GM19463 (cell line): ENCODE results near the gene S100A7A.
"Not testable (repeated sequence)": the region's sequence is repeated elsewhere in the genome, so short reads cannot be mapped to it uniquely, and the experiment has no call there.

Experiments
- ATAC-seq: cut with Tn5 transposase; IDR thresholded peaks from one replicate; pipeline ENCODE4 v1.9.1; 2021; ENCODE audit warnings: mild to moderate bottlenecking, moderate library complexity; ENCODE audit not compliant: unreplicated experiment

Gene S100A7A

GRCh38 chr1:153394391-153394790 lies 21.9 kb upstream of the S100A7A start:
- ATAC-seq = no peak

DNA sequence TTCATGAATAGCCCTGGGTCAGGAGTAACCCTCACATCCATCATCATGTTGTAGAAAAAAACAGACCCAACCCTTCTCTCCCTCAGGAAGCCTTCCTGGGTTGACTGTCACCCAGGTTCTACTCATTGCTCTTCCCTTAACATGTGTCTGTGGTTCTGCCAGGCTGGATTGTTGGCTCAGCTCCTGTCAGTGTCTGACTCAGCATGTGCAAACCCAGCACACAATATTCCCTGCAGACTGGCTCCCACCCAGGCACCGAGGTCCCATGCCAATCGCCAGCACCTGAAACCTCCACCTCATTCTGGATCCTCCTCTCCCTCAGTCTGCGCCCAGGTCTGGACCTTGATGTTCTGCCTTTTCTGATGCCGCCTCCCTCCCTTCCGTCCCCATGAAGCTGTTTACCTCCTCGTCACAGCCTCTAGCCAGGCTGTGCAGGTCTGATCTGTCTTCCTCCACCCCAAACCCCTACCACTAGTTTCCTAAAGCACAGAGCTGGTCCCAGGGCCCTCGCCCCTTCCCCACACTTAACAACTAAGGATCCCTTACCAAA lies 21.1 kb upstream of the S100A7A start:
- no peak for ATAC-seq

GRCh38 chr1:153395776-153396175 lies 20.5 kb upstream of the S100A7A start:
- ATAC-seq = no peak

DNA sequence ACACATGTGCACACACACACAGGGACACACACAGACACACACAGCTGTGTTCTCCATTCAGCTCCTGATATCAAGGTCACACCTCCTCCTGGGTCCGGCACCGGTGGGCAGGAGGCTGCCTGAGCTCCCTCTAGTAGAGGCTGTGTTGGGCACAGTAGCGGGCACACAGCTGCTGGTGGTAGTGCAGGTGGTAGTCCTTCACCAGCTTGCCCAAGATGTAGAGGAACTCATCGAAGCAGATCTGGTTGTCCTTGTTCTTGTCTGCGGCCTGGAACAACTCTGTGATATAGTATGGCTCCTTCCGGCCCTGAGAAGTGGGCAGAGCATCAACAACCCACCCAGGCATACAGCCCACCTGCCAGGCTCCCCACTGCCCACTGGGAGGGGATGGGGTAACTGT lies 19.9 kb upstream of the S100A7A start:
- no peak for ATAC-seq

GRCh38 chr1:153397051-153397923 lies 19.0 kb upstream of the S100A7A start:
- ATAC-seq = no peak

DNA sequence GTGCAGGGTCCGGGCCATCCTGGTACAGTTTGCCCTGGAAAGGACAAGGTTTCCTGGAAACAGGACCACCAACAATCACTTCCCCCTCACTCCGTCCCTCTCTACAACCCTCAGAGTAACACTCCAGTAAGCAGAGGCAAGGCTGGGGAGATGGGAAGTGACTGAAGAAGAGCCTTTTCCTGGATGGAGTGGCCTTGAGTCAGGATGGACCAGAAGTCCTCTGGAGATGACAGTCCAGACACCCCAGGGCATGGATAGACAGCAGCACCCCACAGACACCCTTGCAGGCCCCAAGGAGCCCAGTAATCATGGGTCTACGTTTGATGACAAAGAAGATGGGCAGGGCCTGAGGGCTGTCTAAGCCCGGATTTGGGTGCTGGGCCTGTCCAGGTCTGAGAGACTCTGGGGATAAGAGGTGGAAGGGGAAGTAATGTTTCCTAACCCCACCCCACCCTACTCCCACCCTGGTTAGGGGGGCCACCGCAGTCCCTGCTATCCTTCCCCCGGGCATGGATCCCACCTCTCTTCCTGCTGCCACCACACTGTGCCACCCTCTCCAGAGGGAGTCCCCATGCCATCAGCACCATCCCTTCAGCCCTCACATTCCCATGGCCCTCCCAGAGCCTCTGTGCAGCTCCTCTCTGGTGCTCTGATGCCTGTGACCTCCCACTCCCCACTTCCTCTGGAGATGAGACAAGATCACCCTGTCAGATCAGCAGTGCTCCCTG lies 18.2 kb upstream of the S100A7A start:
- ATAC-seq = no peak

DNA sequence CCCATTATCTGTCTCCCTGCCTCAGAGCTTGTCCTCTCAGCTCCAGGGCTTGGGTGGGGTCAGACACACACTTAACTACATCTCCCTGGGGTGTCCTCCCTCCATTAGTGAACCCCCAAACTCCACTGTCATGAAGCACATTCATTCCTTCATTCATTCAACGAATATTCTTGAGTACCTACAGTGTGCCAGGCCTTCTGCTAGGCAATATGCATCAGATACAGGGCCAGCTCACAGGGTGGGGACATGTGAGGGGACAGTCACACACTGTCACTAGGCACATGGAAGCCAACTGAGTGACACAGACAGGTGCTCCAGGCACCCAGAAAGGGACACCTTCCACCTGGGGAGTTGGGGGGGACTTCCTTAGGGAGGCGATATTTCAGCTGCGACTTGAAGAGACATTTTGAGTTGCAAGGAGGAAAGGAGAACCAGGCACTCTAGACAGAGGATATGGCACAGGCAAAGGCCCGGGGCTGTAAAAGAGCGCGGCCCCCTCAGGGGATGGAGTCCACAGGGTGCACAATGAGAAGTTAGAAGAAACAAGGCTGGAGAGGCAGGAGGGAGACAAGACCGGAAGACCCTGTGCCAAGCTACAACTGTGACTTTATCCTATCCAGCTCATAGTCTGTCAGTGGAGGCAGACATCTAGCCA lies 16.8 kb upstream of the S100A7A start:
- no peak for ATAC-seq

- ATAC-seq = no peak
Measured at GRCh38 chr1:153400244-153400643, 16.1 kb upstream of the S100A7A start.

GRCh38 chr1:153401461-153401860 lies 14.9 kb upstream of the S100A7A start:
- ATAC-seq = no peak

GRCh38 chr1:153402226-153402625 lies 14.1 kb upstream of the S100A7A start:
- ATAC-seq = no peak

GRCh38 chr1:153403421-153404085 lies 12.8 kb upstream of the S100A7A start:
- ATAC-seq = no peak

DNA sequence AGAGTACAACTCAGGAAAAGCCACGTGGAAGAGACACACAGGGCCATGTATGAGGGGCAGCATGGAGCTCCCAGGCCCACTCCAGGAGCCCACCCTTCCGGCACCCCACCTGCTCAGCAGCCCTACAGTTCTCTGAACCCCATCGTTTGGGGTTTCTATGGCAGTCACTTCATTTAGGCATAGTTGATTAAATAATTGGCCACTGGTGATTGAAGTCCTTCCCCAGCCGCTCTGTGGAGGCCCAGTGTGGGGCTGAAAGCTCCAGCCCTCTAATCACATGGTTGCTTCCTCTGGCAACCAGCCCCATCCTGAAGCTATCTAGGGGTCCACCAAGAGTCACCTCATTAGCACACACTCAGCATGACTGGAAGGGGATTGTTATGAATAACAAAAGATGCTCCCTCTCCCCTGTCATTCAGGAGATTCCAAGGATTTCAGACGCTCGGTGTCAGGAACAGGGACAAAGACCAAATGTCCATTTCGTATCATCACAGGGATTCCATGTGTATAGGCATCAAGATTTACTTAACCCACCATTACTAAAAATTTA lies 12.2 kb upstream of the S100A7A start:
- ATAC-seq = no peak

DNA sequence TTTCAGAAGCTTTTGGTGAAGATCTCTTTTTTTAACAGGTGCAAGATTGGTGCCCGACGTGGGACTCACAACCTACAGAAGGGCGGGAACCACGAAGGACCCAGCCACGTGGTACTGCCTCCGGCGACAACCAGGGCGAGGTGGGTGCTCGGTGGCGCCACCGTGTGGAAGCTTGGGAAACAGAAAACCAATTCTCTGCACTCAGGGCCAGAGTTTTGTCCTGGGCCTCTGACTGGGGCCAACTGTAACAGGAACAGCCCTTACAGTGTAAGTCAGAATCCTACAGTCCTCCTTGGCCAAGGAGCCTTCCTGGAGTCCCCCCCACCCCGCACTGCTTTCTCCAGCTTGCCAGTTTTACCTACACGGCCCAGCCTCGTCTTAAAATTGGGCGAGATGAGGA lies 11.6 kb upstream of the S100A7A start:
- ATAC-seq = no peak

DNA sequence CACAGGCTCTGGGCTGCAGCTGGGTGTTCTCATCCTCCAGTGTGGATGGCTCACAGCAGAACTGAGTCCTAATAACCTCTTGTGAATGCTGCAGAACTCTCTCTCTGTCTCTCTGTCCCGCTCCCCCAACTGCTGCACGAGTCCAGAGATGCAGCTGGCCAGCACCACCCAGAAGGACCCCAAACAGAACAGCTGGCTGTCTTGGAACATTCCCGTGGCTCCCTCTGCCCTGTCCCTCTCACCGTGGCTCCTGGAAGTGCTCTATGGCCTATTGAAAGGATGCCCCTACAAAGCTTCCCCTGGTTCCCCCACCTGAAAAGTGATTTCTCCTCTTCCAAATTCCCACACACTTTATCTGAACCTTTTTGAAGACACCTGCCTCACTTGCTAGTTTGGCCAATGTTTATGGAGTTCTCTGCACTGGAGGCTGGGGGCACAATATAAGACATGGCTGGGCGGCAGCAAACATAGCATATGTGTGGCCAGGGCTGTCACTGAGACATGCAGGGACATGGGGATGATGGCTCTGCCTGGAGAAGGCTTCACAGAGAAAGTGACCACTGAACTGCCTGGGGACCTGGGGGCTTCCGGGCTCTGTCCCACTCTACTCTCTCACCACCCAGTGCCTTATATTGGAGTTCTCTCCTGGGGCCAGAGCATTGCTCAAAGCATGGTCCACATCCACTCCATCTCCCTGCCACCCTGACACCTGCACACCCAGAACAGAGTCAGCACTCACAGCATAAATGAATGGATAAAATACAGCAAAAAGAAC lies 10.3 kb upstream of the S100A7A start:
- not testable (repeated sequence) for ATAC-seq

DNA sequence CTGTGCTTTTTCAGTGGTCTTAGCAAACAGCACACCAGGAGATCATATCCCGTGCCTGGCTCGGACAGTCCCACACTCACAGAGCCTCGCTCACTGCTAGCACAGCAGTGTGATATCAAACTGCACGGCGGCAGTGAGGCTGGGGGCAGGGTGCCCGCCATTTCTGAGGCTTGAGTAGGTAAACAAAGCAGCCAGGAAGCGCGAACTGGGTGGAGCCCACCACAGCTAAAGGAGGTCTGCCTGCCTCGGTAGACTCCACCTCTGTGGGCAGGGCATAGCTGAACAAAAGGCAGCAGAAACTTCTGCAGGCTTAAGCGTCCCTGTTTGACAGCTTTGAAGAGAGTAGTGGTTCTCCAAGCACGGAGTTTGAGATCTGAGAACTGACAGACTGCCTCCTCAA lies 9.0 kb upstream of the S100A7A start:
- ATAC-seq = not testable (repeated sequence)

GRCh38 chr1:153413961-153414360 lies 2.4 kb upstream of the S100A7A start:
- ATAC-seq = not testable (repeated sequence)

- ATAC-seq = no peak
Measured at GRCh38 chr1:153417136-153417888, 992 bp downstream of the S100A7A start.

DNA sequence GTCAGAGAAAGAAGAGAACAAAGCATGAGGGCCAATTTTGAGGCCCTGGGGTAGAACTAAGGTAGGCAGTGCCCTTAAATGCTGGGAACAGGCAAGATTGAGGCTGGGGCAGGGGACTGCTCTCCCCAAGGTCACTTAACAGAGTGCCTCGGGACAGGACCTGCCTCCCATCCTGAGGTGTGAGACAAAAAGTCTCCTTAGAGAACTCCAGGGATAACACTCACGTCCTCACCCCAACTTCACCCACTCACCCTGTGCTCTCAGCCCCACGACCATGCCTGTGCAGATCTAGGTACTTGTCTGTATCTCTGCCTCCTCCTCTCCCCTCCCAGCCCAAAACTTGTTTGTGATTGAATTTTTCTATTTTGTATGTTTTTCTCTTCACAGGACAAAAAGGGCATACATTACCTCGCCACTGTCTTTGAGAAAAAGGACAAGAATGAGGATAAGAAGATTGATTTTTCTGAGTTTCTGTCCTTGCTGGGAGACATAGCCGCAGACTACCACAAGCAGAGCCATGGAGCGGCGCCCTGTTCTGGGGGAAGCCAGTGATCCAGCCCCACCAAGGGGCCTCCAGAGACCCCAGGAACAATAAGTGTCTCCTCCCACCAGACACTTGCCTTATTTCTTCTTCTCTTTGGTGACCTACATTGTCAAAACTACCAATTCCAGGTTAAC lies 2.6 kb downstream of the S100A7A start:
- ATAC-seq = not testable (repeated sequence)

- not testable (repeated sequence) for ATAC-seq
Measured at GRCh38 chr1:153419436-153419793, 3.1 kb downstream of the S100A7A start.
